ENCODE results near the gene CRIM1. TPM values are rescaled to one million over a fixed set of nuclear protein-coding genes. Genes with fewer than 3 reads are reported as not detected.

The CRIM1 gene
- total and polyA plus RNA-seq, 5 donors from 2014 or later: 0.15 to 2.7 (median 0.74) TPM

GRCh38 chr2:36484454-36484853 is 128.9 kb downstream of the CRIM1 start:
- Mint-ChIP-seq H3K4me3 (no peak overlapping the region), H3K27me3 (no peaks in the 10 kb centered on the region), H3K27ac (no peak overlapping the region), H3K36me3 (no peaks in the 10 kb centered on the region), H3K4me1 (peaks cover 0 to 11% (median 5%) of the 10 kb centered on the region in 4 donors), H3K9me3 (peaks cover 0 to 1% (median 0%) of the 10 kb centered on the region in 7 donors)
- no peak for DNase-seq
- Histone ChIP-seq H3K4me1 (ENCODE audit: control insufficient read depth, insufficient read depth, low read length, poor library complexity, severe bottlenecking) (no peaks in the 10 kb centered on the region), H3K36me3 (ENCODE audit: control insufficient read depth, insufficient read depth, low read length) (no peaks in the 10 kb centered on the region), H3K27me3 (ENCODE audit: control insufficient read depth, insufficient read depth, low read length) (no peaks in the 10 kb centered on the region), H3K4me3 (ENCODE audit: low read depth, low read length) (no peak overlapping the region), H3K27ac (ENCODE audit: insufficient read depth, low read length, poor library complexity, severe bottlenecking) (no peak overlapping the region), H3K9me3 (ENCODE audit: control insufficient read depth in 2 of 2, low read length in 2 of 2) (no peaks in the 10 kb centered on the region)
- ATAC-seq (ENCODE audit: low read depth in 2 of 2): no peak

DNA sequence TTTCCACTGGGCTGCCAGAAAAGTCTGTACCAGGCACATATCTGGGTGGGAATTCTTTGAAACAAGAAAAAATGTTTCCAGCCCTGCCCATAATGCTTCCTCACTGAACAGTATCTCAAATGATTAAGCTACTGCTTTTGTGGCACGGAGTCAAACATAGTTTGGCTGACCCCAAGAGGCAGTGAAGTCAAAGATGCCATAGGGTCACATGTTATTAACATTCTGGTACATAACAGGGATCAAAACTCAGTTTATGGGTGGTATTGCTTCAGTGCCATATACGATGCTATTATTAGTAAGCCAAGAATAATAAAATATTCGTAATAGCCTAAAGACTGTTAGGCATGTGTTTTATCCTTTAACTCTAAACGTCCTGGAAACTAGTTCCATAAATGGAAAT is 129.9 kb downstream of the CRIM1 start:
- H3K4me1 ChIP-seq (ENCODE audit: control insufficient read depth, insufficient read depth, low read length, poor library complexity, severe bottlenecking): no peaks in the 10 kb centered on the region
- no peaks in the 10 kb centered on the region for H3K36me3 Mint-ChIP-seq
- no peak overlapping the region for H3K4me3 ChIP-seq (ENCODE audit: low read depth, low read length)
- H3K27me3 Mint-ChIP-seq: no peaks in the 10 kb centered on the region
- no peak for DNase-seq
- H3K9me3 Mint-ChIP-seq: peaks cover 0 to 2% (median 0%) of the 10 kb centered on the region in 7 donors
- H3K4me1 Mint-ChIP-seq: peaks cover 0 to 11% (median 5%) of the 10 kb centered on the region in 4 donors
- no peaks in the 10 kb centered on the region for H3K27me3 ChIP-seq (ENCODE audit: control insufficient read depth, insufficient read depth, low read length)
- no peaks in the 10 kb centered on the region for H3K36me3 ChIP-seq (ENCODE audit: control insufficient read depth, insufficient read depth, low read length)
- H3K27ac Mint-ChIP-seq: no peak overlapping the region
- no peak overlapping the region for H3K4me3 Mint-ChIP-seq
- ATAC-seq (ENCODE audit: low read depth in 2 of 2): no peak
- no peak overlapping the region for H3K27ac ChIP-seq (ENCODE audit: insufficient read depth, low read length, poor library complexity, severe bottlenecking)
- no peaks in the 10 kb centered on the region for H3K9me3 ChIP-seq (ENCODE audit: control insufficient read depth in 2 of 2, low read length in 2 of 2)

DNA sequence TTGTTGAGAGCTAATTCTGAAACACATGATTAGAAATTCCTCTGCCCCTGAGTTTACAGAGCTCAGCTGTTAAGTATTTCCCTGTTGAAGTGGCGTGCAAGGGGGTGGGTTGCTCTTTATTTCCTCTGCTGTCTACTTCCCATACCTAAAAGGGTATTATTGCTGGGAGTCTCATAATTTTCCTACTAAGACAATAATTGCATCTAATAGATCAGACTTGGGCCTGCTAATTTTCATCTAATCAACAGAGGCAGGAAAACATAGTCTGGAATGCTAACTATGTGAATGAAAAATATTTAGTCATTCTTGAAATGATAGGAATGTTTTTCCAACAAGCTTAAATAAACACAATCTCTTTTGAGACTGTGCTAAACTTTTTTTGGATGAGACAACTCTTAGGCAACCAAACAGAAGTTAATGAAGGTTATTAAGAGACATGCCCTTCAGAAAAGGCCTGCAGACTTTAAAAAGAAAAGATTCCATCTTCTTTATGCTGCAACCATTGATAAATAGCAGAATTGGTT is 131.0 kb downstream of the CRIM1 start:
- no peak overlapping the region for H3K27ac ChIP-seq (ENCODE audit: insufficient read depth, low read length, poor library complexity, severe bottlenecking)
- H3K4me1 ChIP-seq (ENCODE audit: control insufficient read depth, insufficient read depth, low read length, poor library complexity, severe bottlenecking): no peaks in the 10 kb centered on the region
- Mint-ChIP-seq H3K27ac (no peak overlapping the region), H3K4me3 (no peak overlapping the region), H3K27me3 (no peaks in the 10 kb centered on the region), H3K9me3 (peaks cover 0 to 5% (median 0%) of the 10 kb centered on the region in 7 donors), H3K4me1 (peaks cover 0 to 5% (median 4%) of the 10 kb centered on the region in 4 donors), H3K36me3 (no peaks in the 10 kb centered on the region)
- ATAC-seq (ENCODE audit: low read depth in 2 of 2): no peak
- H3K9me3 ChIP-seq (ENCODE audit: control insufficient read depth in 2 of 2, low read length in 2 of 2): no peaks in the 10 kb centered on the region
- H3K27me3 ChIP-seq (ENCODE audit: control insufficient read depth, insufficient read depth, low read length): no peaks in the 10 kb centered on the region
- no peak overlapping the region for H3K4me3 ChIP-seq (ENCODE audit: low read depth, low read length)
- DNase-seq: no peak
- H3K36me3 ChIP-seq (ENCODE audit: control insufficient read depth, insufficient read depth, low read length): no peaks in the 10 kb centered on the region

- Histone ChIP-seq H3K27me3 (ENCODE audit: control insufficient read depth, insufficient read depth, low read length) (peaks cover 1% of the 10 kb centered on the region), H3K4me3 (ENCODE audit: low read depth, low read length) (no peak overlapping the region), H3K36me3 (ENCODE audit: control insufficient read depth, insufficient read depth, low read length) (no peaks in the 10 kb centered on the region), H3K9me3 (ENCODE audit: control insufficient read depth in 2 of 2, low read length in 2 of 2) (no peaks in the 10 kb centered on the region), H3K27ac (ENCODE audit: insufficient read depth, low read length, poor library complexity, severe bottlenecking) (no peak overlapping the region), H3K4me1 (ENCODE audit: control insufficient read depth, insufficient read depth, low read length, poor library complexity, severe bottlenecking) (no peaks in the 10 kb centered on the region)
- H3K27ac Mint-ChIP-seq: no peak overlapping the region
- H3K4me1 Mint-ChIP-seq: no peaks in the 10 kb centered on the region
- no peak for DNase-seq
- no peak for ATAC-seq (ENCODE audit: low read depth in 2 of 2)
- H3K4me3 Mint-ChIP-seq: no peak overlapping the region
- no peaks in the 10 kb centered on the region for H3K36me3 Mint-ChIP-seq
- H3K9me3 Mint-ChIP-seq: peaks cover 0 to 5% (median 0%) of the 10 kb centered on the region in 7 donors
- H3K27me3 Mint-ChIP-seq: no peaks in the 10 kb centered on the region
These were observed 132.4 kb downstream of the CRIM1 start for GRCh38 chr2:36487947-36488346.

- Histone ChIP-seq H3K27me3 (ENCODE audit: control insufficient read depth, insufficient read depth, low read length) (peaks cover 1% of the 10 kb centered on the region), H3K36me3 (ENCODE audit: control insufficient read depth, insufficient read depth, low read length) (no peaks in the 10 kb centered on the region), H3K27ac (ENCODE audit: insufficient read depth, low read length, poor library complexity, severe bottlenecking) (no peak overlapping the region), H3K4me3 (ENCODE audit: low read depth, low read length) (no peak overlapping the region), H3K9me3 (ENCODE audit: control insufficient read depth in 2 of 2, low read length in 2 of 2) (no peaks in the 10 kb centered on the region), H3K4me1 (ENCODE audit: control insufficient read depth, insufficient read depth, low read length, poor library complexity, severe bottlenecking) (no peaks in the 10 kb centered on the region)
- Mint-ChIP-seq H3K27ac (no peak overlapping the region), H3K4me3 (no peak overlapping the region), H3K9me3 (peaks cover 0 to 5% (median 0%) of the 10 kb centered on the region in 7 donors), H3K4me1 (no peaks in the 10 kb centered on the region), H3K27me3 (no peaks in the 10 kb centered on the region), H3K36me3 (no peaks in the 10 kb centered on the region)
- DNase-seq (no peak), ATAC-seq (ENCODE audit: low read depth in 2 of 2) (no peak)
These were observed 133.7 kb downstream of the CRIM1 start for GRCh38 chr2:36489281-36489680.

DNA sequence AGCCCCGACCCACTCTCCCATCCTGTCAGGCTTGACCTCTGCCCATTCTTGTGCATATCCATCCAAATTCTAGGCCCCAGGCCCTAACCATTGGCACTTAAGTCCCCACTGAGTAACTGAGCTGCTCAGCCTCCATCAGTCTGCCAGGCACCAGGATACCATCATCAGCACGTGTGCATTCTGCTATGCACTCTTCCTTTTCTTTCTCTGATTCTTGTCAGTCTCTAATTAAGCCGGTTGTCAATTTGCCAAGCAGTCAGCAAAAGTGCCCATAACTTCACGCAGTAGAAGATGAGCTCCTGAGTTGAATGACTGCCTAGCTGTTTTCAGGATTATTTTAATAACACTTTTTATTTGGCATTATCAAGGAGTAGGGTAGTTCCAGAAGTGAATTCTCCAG is 135.2 kb downstream of the CRIM1 start:
- H3K36me3 Mint-ChIP-seq: no peaks in the 10 kb centered on the region
- Histone ChIP-seq H3K27ac (ENCODE audit: insufficient read depth, low read length, poor library complexity, severe bottlenecking) (no peak overlapping the region), H3K4me3 (ENCODE audit: low read depth, low read length) (no peak overlapping the region), H3K9me3 (ENCODE audit: control insufficient read depth in 2 of 2, low read length in 2 of 2) (no peaks in the 10 kb centered on the region), H3K27me3 (ENCODE audit: control insufficient read depth, insufficient read depth, low read length) (peaks cover 1% of the 10 kb centered on the region), H3K36me3 (ENCODE audit: control insufficient read depth, insufficient read depth, low read length) (no peaks in the 10 kb centered on the region), H3K4me1 (ENCODE audit: control insufficient read depth, insufficient read depth, low read length, poor library complexity, severe bottlenecking) (no peaks in the 10 kb centered on the region)
- H3K9me3 Mint-ChIP-seq: peaks cover 0 to 5% (median 0%) of the 10 kb centered on the region in 7 donors
- DNase-seq (no peak), ATAC-seq (ENCODE audit: low read depth in 2 of 2) (no peak)
- H3K27ac Mint-ChIP-seq: no peak overlapping the region
- no peak overlapping the region for H3K4me3 Mint-ChIP-seq
- H3K27me3 Mint-ChIP-seq: no peaks in the 10 kb centered on the region
- no peaks in the 10 kb centered on the region for H3K4me1 Mint-ChIP-seq

- no peaks in the 10 kb centered on the region for H3K27me3 Mint-ChIP-seq
- Histone ChIP-seq H3K4me1 (ENCODE audit: control insufficient read depth, insufficient read depth, low read length, poor library complexity, severe bottlenecking) (no peaks in the 10 kb centered on the region), H3K27me3 (ENCODE audit: control insufficient read depth, insufficient read depth, low read length) (peaks cover 1% of the 10 kb centered on the region), H3K9me3 (ENCODE audit: control insufficient read depth in 2 of 2, low read length in 2 of 2) (no peaks in the 10 kb centered on the region), H3K4me3 (ENCODE audit: low read depth, low read length) (no peak overlapping the region), H3K36me3 (ENCODE audit: control insufficient read depth, insufficient read depth, low read length) (no peaks in the 10 kb centered on the region), H3K27ac (ENCODE audit: insufficient read depth, low read length, poor library complexity, severe bottlenecking) (no peak overlapping the region)
- H3K36me3 Mint-ChIP-seq: no peaks in the 10 kb centered on the region
- no peak overlapping the region for H3K4me3 Mint-ChIP-seq
- H3K27ac Mint-ChIP-seq: no peak overlapping the region
- DNase-seq (no peak), ATAC-seq (ENCODE audit: low read depth in 2 of 2) (no peak)
- H3K9me3 Mint-ChIP-seq: peaks cover 0 to 5% (median 0%) of the 10 kb centered on the region in 7 donors
- no peaks in the 10 kb centered on the region for H3K4me1 Mint-ChIP-seq
These were observed 136.8 kb downstream of the CRIM1 start for GRCh38 chr2:36492216-36492945.

DNA sequence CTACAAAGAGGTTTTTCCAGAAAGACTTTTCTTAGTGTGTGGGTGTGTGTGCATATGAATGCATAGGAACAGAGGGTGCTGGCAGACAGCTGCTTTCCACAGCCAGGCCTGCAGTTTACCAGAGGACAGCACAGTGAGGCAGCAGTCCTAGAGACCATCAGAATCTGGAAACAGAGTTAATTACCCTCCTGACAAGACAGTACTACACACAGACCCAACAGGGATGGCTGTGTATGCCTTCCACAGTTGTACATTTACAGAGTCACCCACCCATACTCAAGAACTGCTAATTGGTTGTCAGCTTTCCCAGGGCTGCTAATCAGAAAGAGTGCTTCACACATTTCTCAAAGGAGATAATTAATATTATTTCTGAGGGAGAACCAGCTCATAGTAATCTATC is 137.7 kb downstream of the CRIM1 start:
- ATAC-seq (ENCODE audit: low read depth in 2 of 2) (no peak), DNase-seq (no peak)
- Mint-ChIP-seq H3K4me3 (no peak overlapping the region), H3K9me3 (peaks cover 0 to 5% (median 0%) of the 10 kb centered on the region in 7 donors), H3K4me1 (no peaks in the 10 kb centered on the region), H3K36me3 (no peaks in the 10 kb centered on the region), H3K27me3 (no peaks in the 10 kb centered on the region), H3K27ac (no peak overlapping the region)
- H3K9me3 ChIP-seq (ENCODE audit: control insufficient read depth in 2 of 2, low read length in 2 of 2): no peaks in the 10 kb centered on the region
- no peaks in the 10 kb centered on the region for H3K4me1 ChIP-seq (ENCODE audit: control insufficient read depth, insufficient read depth, low read length, poor library complexity, severe bottlenecking)
- no peaks in the 10 kb centered on the region for H3K36me3 ChIP-seq (ENCODE audit: control insufficient read depth, insufficient read depth, low read length)
- H3K4me3 ChIP-seq (ENCODE audit: low read depth, low read length): no peak overlapping the region
- no peak overlapping the region for H3K27ac ChIP-seq (ENCODE audit: insufficient read depth, low read length, poor library complexity, severe bottlenecking)
- peaks cover 1% of the 10 kb centered on the region for H3K27me3 ChIP-seq (ENCODE audit: control insufficient read depth, insufficient read depth, low read length)
